Measurements from ENCODE around the gene SEMA3F.

SEMA3F gene

DNA sequence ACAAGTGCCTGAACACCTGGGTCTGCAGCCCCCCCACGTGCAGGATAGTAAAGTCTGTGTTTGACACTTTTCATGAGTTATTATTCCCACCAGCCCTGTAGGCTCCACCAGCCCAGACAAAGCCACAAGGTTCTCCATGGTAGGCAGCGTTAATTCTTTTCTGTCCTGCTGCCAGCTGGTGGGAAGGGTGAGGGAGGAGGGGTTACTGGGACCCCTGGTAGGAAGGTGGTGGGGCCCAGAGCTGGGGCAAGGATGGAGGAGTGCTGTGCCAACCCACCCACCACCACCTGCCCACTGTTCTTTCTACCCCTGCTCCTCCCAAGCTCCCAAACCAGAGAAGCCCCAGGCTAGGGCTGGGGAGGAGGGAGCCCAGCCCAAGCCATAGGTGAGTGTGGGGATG lies 20.8 kb upstream of the SEMA3F start:
- H3K27ac ChIP-seq (ENCODE audit: low read depth, low read length): no peak overlapping the region
- no peaks in the 10 kb centered on the region for H3K27me3 ChIP-seq (ENCODE audit: insufficient read depth, low read length)
- H3K9ac ChIP-seq (ENCODE audit: low read depth, low read length): no peak overlapping the region
- H3K9me3 ChIP-seq (ENCODE audit: insufficient read depth, low read depth, low read length): no peaks in the 10 kb centered on the region
- peaks cover 21% of the 10 kb centered on the region for H3K4me1 ChIP-seq (ENCODE audit: insufficient read depth, low read length)
- no peak overlapping the region for H3K4me3 ChIP-seq (ENCODE audit: low read length)
- 71% methylated on average over 2 of the region's 2 CpGs for WGBS
- H3K36me3 ChIP-seq (ENCODE audit: insufficient read depth, low read length): no peaks in the 10 kb centered on the region

DNA sequence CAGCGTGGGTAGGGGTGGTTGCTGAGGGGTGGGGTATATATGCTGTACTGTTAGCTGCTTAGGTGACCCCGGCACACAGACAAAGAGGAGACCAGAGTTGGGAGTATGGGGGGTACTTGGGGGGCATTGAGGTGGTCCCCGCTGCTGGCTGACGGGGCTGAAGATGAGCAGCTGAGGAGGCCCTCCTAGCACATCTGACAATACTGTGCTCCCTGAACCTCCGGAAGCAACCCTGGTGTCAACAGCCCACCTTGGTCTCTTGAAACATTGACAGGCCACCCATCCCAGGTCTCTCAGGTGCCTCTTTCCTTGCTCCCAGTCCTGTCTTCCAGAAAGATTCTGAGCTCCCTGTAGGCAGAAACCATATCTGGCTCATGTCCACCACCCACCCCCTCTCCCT lies 19.2 kb upstream of the SEMA3F start:
- Histone ChIP-seq H3K36me3 (ENCODE audit: insufficient read depth, low read length) (no peaks in the 10 kb centered on the region), H3K27ac (ENCODE audit: low read depth, low read length) (no peak overlapping the region), H3K4me1 (ENCODE audit: insufficient read depth, low read length) (peaks cover 27% of the 10 kb centered on the region), H3K9me3 (ENCODE audit: insufficient read depth, low read depth, low read length) (no peaks in the 10 kb centered on the region), H3K4me3 (ENCODE audit: low read length) (no peak overlapping the region), H3K27me3 (ENCODE audit: insufficient read depth, low read length) (no peaks in the 10 kb centered on the region), H3K9ac (ENCODE audit: low read depth, low read length) (no peak overlapping the region)
- 95% methylated on average over 5 of the region's 5 CpGs for WGBS

DNA sequence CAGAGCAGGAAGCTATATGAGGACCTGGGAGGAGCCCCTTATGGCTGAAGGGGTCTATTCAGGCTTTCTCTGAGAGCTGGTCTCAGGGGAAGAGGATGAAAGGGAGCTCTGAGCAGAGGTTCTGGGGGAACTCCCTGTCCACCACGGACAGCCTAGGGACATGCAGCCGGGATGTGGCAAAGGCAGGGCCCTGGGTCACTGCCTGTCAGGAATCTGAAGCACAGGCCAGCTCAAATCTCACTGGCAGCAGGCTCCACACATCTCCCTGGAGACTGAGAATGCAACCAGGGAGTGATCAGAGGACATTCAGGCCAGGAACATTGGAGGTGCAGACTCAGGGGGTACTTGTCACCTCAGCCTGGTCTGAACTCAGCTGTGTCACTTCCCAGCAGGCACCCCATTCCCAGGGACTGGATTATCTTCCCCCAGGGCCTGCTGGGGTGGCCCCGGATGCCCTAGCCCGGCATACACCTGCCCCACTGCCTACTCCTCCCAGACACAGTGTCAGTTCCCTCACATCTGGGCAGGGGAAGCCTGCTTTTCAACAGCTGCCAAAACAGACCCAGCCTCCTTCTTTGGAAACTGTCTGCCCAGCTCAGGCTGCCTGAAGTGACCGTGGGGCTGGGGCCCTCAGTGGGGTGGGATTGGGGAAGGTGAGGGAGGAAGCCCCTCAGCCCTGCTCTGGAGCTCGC lies 18.3 kb upstream of the SEMA3F start:
- Histone ChIP-seq H3K27me3 (ENCODE audit: insufficient read depth, low read length) (no peaks in the 10 kb centered on the region), H3K4me3 (ENCODE audit: low read length) (no peak overlapping the region), H3K9me3 (ENCODE audit: insufficient read depth, low read depth, low read length) (no peaks in the 10 kb centered on the region), H3K9ac (ENCODE audit: low read depth, low read length) (no peak overlapping the region), H3K36me3 (ENCODE audit: insufficient read depth, low read length) (no peaks in the 10 kb centered on the region), H3K4me1 (ENCODE audit: insufficient read depth, low read length) (peaks cover 27% of the 10 kb centered on the region), H3K27ac (ENCODE audit: low read depth, low read length) (no peak overlapping the region)
- 85% methylated on average over 6 of the region's 6 CpGs for WGBS

DNA sequence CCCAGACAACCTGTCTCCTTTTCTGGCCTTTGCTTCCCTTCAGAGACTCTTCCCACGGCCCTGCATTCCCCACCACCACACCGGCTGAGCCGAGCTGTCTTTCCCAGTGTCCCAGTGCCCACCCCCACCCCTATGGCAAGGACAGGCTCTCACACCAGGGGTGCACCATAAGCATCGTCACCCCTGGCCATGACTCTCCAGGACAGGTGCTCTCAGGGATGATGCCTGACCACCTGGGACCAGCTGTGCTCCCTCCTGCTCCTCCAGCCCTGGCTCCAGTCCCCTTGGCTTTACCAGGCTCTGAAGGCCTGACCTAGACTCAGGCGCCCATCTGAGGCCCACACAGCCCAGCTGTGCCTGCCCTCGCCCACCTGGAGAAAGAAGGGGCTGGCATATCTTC lies 17.6 kb upstream of the SEMA3F start:
- peak overlapping the region; percentile 43; the same call in 1 of the 2 replicates for H3K9ac ChIP-seq (ENCODE audit: low read depth, low read length)
- no peaks in the 10 kb centered on the region for H3K9me3 ChIP-seq (ENCODE audit: insufficient read depth, low read depth, low read length)
- 88% methylated on average over 6 of the region's 6 CpGs for WGBS
- no peaks in the 10 kb centered on the region for H3K27me3 ChIP-seq (ENCODE audit: insufficient read depth, low read length)
- H3K4me3 ChIP-seq (ENCODE audit: low read length): no peak overlapping the region
- no peaks in the 10 kb centered on the region for H3K36me3 ChIP-seq (ENCODE audit: insufficient read depth, low read length)
- peaks cover 25% of the 10 kb centered on the region for H3K4me1 ChIP-seq (ENCODE audit: insufficient read depth, low read length)
- H3K27ac ChIP-seq (ENCODE audit: low read depth, low read length): no peak overlapping the region

DNA sequence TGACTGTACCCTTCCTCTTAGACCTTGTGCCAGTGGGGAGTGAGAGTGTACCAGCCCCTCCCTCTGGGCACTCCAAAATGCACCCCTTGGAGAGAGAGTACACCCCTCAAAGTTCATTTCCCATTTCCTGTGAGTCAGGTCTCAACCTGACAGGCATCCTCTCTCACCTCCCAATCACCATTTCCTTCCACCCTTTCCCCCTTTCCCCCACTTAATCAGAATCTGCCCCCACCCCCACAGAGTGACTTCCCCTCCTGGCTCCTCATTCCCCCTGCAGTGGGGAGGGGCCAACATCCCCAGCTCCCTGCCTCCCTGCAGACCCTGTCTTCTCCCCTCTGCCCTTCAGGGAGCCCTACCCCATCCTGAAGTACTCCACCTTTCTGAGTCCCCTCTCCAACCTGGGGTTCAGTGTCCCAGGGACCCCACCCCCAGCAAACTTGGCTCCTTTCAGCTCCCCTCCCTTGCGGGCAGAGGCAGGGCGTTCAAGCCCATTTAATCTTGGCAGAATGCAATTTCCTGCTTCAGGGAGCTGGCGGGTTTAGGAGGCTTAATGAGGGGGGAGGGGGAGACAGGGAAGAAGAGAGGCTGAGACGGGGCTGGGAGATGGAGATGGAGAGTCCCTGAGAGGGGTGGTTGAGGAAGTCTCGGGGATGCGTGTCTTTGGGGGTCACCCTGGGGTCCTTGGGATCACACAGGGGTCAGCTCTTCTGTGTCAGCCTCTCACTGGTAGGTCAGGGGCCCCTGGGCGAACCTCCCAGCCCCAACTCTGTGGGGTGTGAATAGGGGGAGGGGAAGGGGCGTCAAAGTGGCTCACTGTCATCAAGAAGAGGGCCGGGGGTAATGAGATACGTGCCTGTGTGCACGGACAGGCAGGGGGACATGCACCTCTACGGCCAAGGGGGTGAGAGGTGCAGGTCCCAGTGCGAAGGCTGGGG lies 16.6 kb upstream of the SEMA3F start:
- no peaks in the 10 kb centered on the region for H3K9me3 ChIP-seq (ENCODE audit: insufficient read depth, low read depth, low read length)
- whole genome bisulfite sequencing: 12% methylated on average over 13 of the region's 13 CpGs
- H3K4me3 ChIP-seq (ENCODE audit: low read length): peak overlapping the region; percentile 30
- H3K27ac ChIP-seq (ENCODE audit: low read depth, low read length): peak overlapping the region; percentile 31
- no peaks in the 10 kb centered on the region for H3K36me3 ChIP-seq (ENCODE audit: insufficient read depth, low read length)
- peak overlapping the region; percentile 43 for H3K9ac ChIP-seq (ENCODE audit: low read depth, low read length)
- H3K4me1 ChIP-seq (ENCODE audit: insufficient read depth, low read length): peaks cover 24% of the 10 kb centered on the region
- H3K27me3 ChIP-seq (ENCODE audit: insufficient read depth, low read length): no peaks in the 10 kb centered on the region

DNA sequence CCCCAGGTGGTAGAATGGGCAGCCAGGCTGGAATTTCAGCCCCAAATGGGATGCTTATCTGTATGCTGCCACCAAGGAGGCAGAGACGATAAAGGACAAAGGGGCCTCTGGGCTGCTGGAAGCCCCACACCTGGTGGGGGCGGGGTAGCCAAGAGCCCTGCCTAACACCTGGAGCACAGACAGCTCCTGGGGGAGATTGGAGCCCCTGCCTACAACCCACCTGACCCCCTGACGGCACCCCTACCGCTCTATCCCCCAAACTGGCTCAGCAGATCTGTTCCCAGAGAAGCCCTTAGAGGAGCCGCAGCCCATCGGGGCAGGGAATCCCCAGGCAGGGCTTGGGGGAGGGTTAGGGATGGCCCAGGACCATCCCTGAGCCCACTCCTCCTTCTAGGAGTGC lies 15.8 kb upstream of the SEMA3F start:
- H3K36me3 ChIP-seq (ENCODE audit: insufficient read depth, low read length): no peaks in the 10 kb centered on the region
- no peaks in the 10 kb centered on the region for H3K27me3 ChIP-seq (ENCODE audit: insufficient read depth, low read length)
- 35% methylated on average over 6 of the region's 6 CpGs for WGBS
- no peak overlapping the region; the same call in 1 of the 2 replicates for H3K27ac ChIP-seq (ENCODE audit: low read depth, low read length)
- no peaks in the 10 kb centered on the region for H3K9me3 ChIP-seq (ENCODE audit: insufficient read depth, low read depth, low read length)
- peak overlapping the region; percentile 30 for H3K4me3 ChIP-seq (ENCODE audit: low read length)
- H3K9ac ChIP-seq (ENCODE audit: low read depth, low read length): no peak overlapping the region
- peaks cover 24% of the 10 kb centered on the region for H3K4me1 ChIP-seq (ENCODE audit: insufficient read depth, low read length)

DNA sequence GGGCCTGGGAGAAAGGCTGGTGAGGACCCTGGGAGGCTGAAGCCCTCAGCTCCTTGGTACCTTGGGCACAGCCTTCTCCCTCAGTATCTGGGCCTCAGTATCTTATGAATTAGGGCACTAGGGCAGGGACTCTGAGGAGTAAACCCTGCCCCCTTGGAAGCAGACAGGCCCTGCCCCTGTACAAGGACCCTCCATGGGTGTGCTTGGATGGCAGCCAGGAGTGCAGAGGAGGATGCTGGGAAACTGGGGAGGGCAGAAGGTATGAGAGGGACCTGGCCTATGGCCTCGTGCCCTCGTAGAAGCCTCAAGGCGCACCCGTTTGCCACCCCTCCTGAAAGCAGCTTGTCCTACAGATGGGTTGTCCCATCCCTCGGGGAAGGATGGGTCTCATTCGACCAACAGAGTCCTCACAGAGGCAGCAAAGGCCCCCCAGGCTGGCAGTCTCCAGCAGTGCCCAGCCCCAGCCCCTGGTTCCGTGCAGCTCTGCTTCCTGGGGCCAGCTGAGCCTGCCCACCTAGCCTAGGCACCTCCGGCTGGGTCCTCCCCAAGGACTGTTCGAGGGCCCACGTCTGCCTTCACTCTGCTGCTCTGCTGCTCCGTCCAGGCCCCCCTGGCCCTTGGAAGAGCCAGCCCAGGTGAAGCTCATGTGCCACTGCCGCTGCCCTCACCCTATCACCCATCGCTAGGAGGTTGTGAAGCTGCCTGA lies 15.3 kb upstream of the SEMA3F start:
- Histone ChIP-seq H3K27ac (ENCODE audit: low read depth, low read length) (no peak overlapping the region), H3K36me3 (ENCODE audit: insufficient read depth, low read length) (no peaks in the 10 kb centered on the region), H3K27me3 (ENCODE audit: insufficient read depth, low read length) (no peaks in the 10 kb centered on the region), H3K4me3 (ENCODE audit: low read length) (no peak overlapping the region), H3K4me1 (ENCODE audit: insufficient read depth, low read length) (peaks cover 24% of the 10 kb centered on the region), H3K9me3 (ENCODE audit: insufficient read depth, low read depth, low read length) (no peaks in the 10 kb centered on the region), H3K9ac (ENCODE audit: low read depth, low read length) (no peak overlapping the region)
- 92% methylated on average over 13 of the region's 13 CpGs for WGBS

DNA sequence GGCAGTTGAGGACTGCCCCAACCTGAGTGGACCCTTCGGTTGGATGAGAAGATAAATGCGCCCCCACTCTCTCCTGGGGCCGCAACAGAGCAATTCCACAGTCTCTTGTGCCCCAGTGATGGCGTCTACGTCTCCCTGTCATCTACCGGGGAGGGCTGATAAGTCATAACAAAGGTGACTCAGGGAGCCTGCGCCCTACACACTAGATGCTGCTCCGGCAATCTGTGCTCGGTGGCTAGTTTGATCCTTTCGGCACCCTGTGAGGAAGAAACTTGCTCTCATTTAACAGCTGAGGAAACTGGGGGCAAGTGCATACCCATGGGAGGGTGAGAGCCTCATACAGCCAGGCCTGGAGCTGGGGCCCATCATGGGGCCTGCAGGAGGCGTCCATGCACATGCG lies 14.1 kb upstream of the SEMA3F start:
- 95% methylated on average over 12 of the region's 12 CpGs for WGBS

DNA sequence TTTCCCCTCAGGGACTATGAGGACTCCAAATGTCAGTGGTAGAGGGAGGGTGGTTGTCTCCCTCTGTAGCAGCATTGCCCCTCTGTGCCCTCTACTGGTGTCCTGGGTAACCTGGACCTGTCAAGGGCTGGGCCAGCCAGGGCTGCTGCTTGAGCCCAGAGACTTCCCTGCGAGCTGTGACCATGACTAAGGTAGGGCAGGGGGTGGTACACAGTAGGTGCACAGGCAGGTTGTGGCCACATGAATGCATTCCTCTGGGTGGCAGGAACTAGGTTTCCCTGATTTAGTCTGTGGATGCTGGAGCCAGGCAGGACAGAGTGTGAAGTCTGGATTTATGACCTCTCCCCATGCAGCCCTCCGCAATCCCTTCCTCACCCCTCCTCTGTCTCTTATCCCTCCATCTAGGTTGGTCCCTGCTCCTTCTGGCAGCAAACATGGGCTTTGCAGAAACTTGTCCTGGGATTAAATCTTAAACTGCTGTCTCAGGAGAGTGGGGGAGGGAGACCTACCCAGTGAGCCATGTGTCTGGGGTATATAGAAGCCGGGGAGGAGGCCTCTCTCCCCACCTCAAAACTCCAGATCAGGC lies 8.7 kb upstream of the SEMA3F start:
- 86% methylated on average over 3 of the region's 3 CpGs for WGBS

More for the DNA sequence above, 14.1 kb upstream of the SEMA3F start:
- Histone ChIP-seq H3K36me3 (ENCODE audit: insufficient read depth, low read length) (no peaks in the 10 kb centered on the region), H3K9me3 (ENCODE audit: insufficient read depth, low read depth, low read length) (no peaks in the 10 kb centered on the region), H3K9ac (ENCODE audit: low read depth, low read length) (no peak overlapping the region), H3K27ac (ENCODE audit: low read depth, low read length) (no peak overlapping the region), H3K27me3 (ENCODE audit: insufficient read depth, low read length) (no peaks in the 10 kb centered on the region), H3K4me3 (ENCODE audit: low read length) (no peak overlapping the region), H3K4me1 (ENCODE audit: insufficient read depth, low read length) (peaks cover 24% of the 10 kb centered on the region)

DNA sequence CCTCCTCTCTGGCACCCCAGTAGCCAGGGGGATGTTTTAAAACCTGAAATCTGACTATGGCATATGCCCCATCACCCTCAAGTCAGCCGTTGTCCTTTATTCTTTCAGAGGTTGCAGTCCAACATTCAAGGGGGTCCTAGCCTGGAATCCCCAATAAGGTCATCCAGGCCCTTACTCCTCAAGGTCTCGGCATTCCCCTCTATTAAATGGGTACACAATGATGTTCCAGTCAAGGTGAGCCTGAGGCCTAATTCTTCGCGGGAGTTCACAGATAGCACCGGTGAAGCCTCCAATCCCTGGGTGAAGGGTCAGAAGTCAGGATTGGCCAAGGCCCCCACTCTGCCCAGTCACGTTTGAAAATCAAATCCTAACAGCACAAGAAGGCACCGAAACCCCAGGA lies 8.1 kb upstream of the SEMA3F start:
- H3K4me3 ChIP-seq (ENCODE audit: low read length): no peak overlapping the region
- peaks cover 20% of the 10 kb centered on the region for H3K4me1 ChIP-seq (ENCODE audit: insufficient read depth, low read length)
- no peaks in the 10 kb centered on the region for H3K9me3 ChIP-seq (ENCODE audit: insufficient read depth, low read depth, low read length)
- H3K27me3 ChIP-seq (ENCODE audit: insufficient read depth, low read length): no peaks in the 10 kb centered on the region
- no peak overlapping the region for H3K9ac ChIP-seq (ENCODE audit: low read depth, low read length)
- H3K27ac ChIP-seq (ENCODE audit: low read depth, low read length): no peak overlapping the region
- 94% methylated on average over 7 of the region's 7 CpGs for WGBS
- H3K36me3 ChIP-seq (ENCODE audit: insufficient read depth, low read length): no peaks in the 10 kb centered on the region

More for the DNA sequence above, 8.7 kb upstream of the SEMA3F start:
- H3K36me3 ChIP-seq (ENCODE audit: insufficient read depth, low read length): no peaks in the 10 kb centered on the region
- H3K27ac ChIP-seq (ENCODE audit: low read depth, low read length): no peak overlapping the region
- no peak overlapping the region for H3K9ac ChIP-seq (ENCODE audit: low read depth, low read length)
- no peak overlapping the region for H3K4me3 ChIP-seq (ENCODE audit: low read length)
- no peaks in the 10 kb centered on the region for H3K9me3 ChIP-seq (ENCODE audit: insufficient read depth, low read depth, low read length)
- peaks cover 15% of the 10 kb centered on the region for H3K4me1 ChIP-seq (ENCODE audit: insufficient read depth, low read length)
- H3K27me3 ChIP-seq (ENCODE audit: insufficient read depth, low read length): no peaks in the 10 kb centered on the region
